H9 (cell line): ENCODE results near the gene NT5C2. TPM values are rescaled to one million over a fixed set of nuclear protein-coding genes. Genes with fewer than 3 reads are reported as not detected.
A peak's percentile ranks its signal among the peaks of the same experiment; 100 is the strongest.

Source experiments
- DNase-seq: peaks from one replicate; pipeline ENCODE4 v3.0.0-alpha.2; 2017
- H2AFZ ChIP-seq: one replicate; pipeline ENCODE4 v1.6.1; 2013; ENCODE audit warnings: mild to moderate bottlenecking, low read length, control low read depth, moderate library complexity
- H2AK5ac ChIP-seq: 2 replicates; pipeline ENCODE4 v1.6.1; 2013; ENCODE audit warnings: low read length, control low read depth, mixed read lengths; ENCODE audit not compliant: insufficient read length
- H2BK120ac ChIP-seq: one replicate; pipeline ENCODE4 v1.6.1; 2013; ENCODE audit warnings: low read depth, mild to moderate bottlenecking, low read length, control low read depth, inconsistent platforms; ENCODE audit not compliant: poor library complexity, severe bottlenecking
- H2BK12ac ChIP-seq: 2 replicates; pipeline ENCODE4 v1.6.1; 2013; ENCODE audit warnings: low read length, control low read depth, mixed read lengths, low read depth; ENCODE audit not compliant: insufficient read length
- H2BK15ac ChIP-seq: 2 replicates; pipeline ENCODE4 v1.6.1; 2013; ENCODE audit warnings: low read depth, low read length, control low read depth
- H2BK20ac ChIP-seq: one replicate; pipeline ENCODE4 v1.6.1; 2013; ENCODE audit warnings: low read depth, mild to moderate bottlenecking, low read length, control low read depth, inconsistent platforms; ENCODE audit not compliant: poor library complexity, severe bottlenecking
- H2BK5ac ChIP-seq: 2 replicates; pipeline ENCODE4 v1.6.1; 2013; ENCODE audit warnings: low read length, control low read depth, mixed read lengths; ENCODE audit not compliant: insufficient read length
- H3K14ac ChIP-seq: 2 replicates; pipeline ENCODE4 v1.6.1; 2013; ENCODE audit warnings: low read length, control low read depth; ENCODE audit not compliant: insufficient read depth
- H3K18ac ChIP-seq: 2 replicates; pipeline ENCODE4 v1.6.1; 2013; ENCODE audit warnings: low read depth, mild to moderate bottlenecking, mixed read lengths, low read length, control low read depth; ENCODE audit not compliant: insufficient read length
- H3K23ac ChIP-seq: 2 replicates; pipeline ENCODE4 v1.6.1; 2013; ENCODE audit warnings: low read length, control low read depth, mixed read lengths, low read depth; ENCODE audit not compliant: insufficient read length
- H3K23me2 ChIP-seq: 2 replicates; pipeline ENCODE4 v1.6.1; 2013; ENCODE audit warnings: low read depth, mild to moderate bottlenecking, mixed read lengths, low read length, control low read depth; ENCODE audit not compliant: insufficient read length, poor library complexity, severe bottlenecking
- H3K27ac ChIP-seq: 2 replicates; pipeline ENCODE4 v1.5.1; 2013; ENCODE audit warnings: low read length, control low read depth, mixed read lengths, low read depth; ENCODE audit not compliant: insufficient read length
- H3K27me3 ChIP-seq: 2 replicates; pipeline ENCODE4 v1.6.1; 2013; ENCODE audit warnings: low read length, control low read depth, inconsistent platforms; ENCODE audit not compliant: insufficient read depth
- H3K4ac ChIP-seq: 2 replicates; pipeline ENCODE4 v1.6.1; 2013; ENCODE audit warnings: low read depth, mild to moderate bottlenecking, control low read depth, inconsistent platforms, low read length, moderate library complexity
- H3K4me1 ChIP-seq: 2 replicates; pipeline ENCODE4 v1.6.1; 2013; ENCODE audit warnings: low read length, control low read depth, inconsistent platforms; ENCODE audit not compliant: insufficient read depth
- H3K4me2 ChIP-seq: 2 replicates; pipeline ENCODE4 v1.6.1; 2013; ENCODE audit warnings: low read length, control low read depth, mixed read lengths; ENCODE audit not compliant: insufficient read length, insufficient read depth
- H3K56ac ChIP-seq: 2 replicates; pipeline ENCODE4 v1.6.1; 2013; ENCODE audit warnings: low read depth, mild to moderate bottlenecking, mixed read lengths, low read length, control low read depth; ENCODE audit not compliant: insufficient read length
- H3K79me1 ChIP-seq: 2 replicates; pipeline ENCODE4 v1.6.1; 2013; ENCODE audit warnings: low read depth, mild to moderate bottlenecking, moderate library complexity, low read length, control low read depth, inconsistent platforms; ENCODE audit not compliant: insufficient read depth, poor library complexity, severe bottlenecking
- H3K79me2 ChIP-seq: 2 replicates; pipeline ENCODE4 v1.6.1; 2013; ENCODE audit warnings: low read length, control low read depth, inconsistent platforms; ENCODE audit not compliant: insufficient read depth
- H3K9ac ChIP-seq: 2 replicates; pipeline ENCODE4 v1.6.1; 2013; ENCODE audit warnings: low read length, control low read depth, mixed read lengths; ENCODE audit not compliant: insufficient read length; ENCODE audit errors: extremely low read depth
- H3K9me3 ChIP-seq: one replicate; pipeline ENCODE4 v1.6.1; 2013; ENCODE audit warnings: low read depth, low read length, inconsistent platforms; ENCODE audit not compliant: control insufficient read depth
- H3T11ph ChIP-seq: one replicate; pipeline ENCODE4 v1.6.1; 2013; ENCODE audit warnings: mild to moderate bottlenecking, low read length, control low read depth, inconsistent platforms
- H4K20me1 ChIP-seq: one replicate; pipeline ENCODE4 v1.6.1; 2013; ENCODE audit not compliant: control insufficient read depth, insufficient read length, insufficient read depth
- H4K5ac ChIP-seq: 2 replicates; pipeline ENCODE4 v1.6.1; 2013; ENCODE audit warnings: low read depth, mild to moderate bottlenecking, mixed read lengths, low read length, control low read depth; ENCODE audit not compliant: insufficient read length
- H4K8ac ChIP-seq: replicated peaks from 2 replicates; pipeline ENCODE4 v1.6.1; 2013; ENCODE audit warnings: low read length, control low read depth, mixed read lengths, low read depth; ENCODE audit not compliant: insufficient read length
- H4K91ac ChIP-seq: 2 replicates; pipeline ENCODE4 v1.6.1; 2013; ENCODE audit warnings: low read depth, mild to moderate bottlenecking, moderate library complexity, mixed read lengths, low read length, control low read depth; ENCODE audit not compliant: insufficient read length
- H3K27ac Mint-ChIP-seq, 3 experiments: 2 replicates in 2 of 3; 3 replicates in 1 of 3; pipeline ENCODE4 v1.8.0; 2020 to 2021; ENCODE audit warnings: mixed read lengths in 3 of 3, mild to moderate bottlenecking in 1 of 3, moderate library complexity in 1 of 3
- H3K27me3 Mint-ChIP-seq: 2 replicates; pipeline ENCODE4 v1.8.0; 2021; ENCODE audit warnings: low read depth, mild to moderate bottlenecking, moderate library complexity, mixed read lengths
- H3K36me3 Mint-ChIP-seq, 3 experiments: 2 replicates in 2 of 3; 3 replicates in 1 of 3; pipeline ENCODE4 v1.8.0; 2020 to 2021; ENCODE audit warnings: low read depth in 3 of 3, mixed read lengths in 3 of 3; ENCODE audit not compliant: insufficient read depth in 1 of 3
- H3K4me1 Mint-ChIP-seq, 2 experiments: 2 replicates each; pipeline ENCODE4 v1.8.0; 2020; ENCODE audit warnings: mixed read lengths in 2 of 2
- H3K4me3 Mint-ChIP-seq, 2 experiments: 2 replicates in 1 of 2; 3 replicates in 1 of 2; pipeline ENCODE4 v1.8.0; 2020 to 2021; ENCODE audit warnings: mild to moderate bottlenecking in 2 of 2, mixed read lengths in 2 of 2, moderate library complexity in 1 of 2
- H3K9me3 Mint-ChIP-seq, 2 experiments: 2 replicates in 1 of 2; 3 replicates in 1 of 2; pipeline ENCODE4 v1.8.0; 2020; ENCODE audit warnings: mild to moderate bottlenecking in 2 of 2, mixed read lengths in 2 of 2, moderate library complexity in 1 of 2
- CTCF ChIP-seq: fragments of 200-600 bp; sonication (generic); conservative IDR thresholded peaks from 3 replicates; pipeline ENCODE4 v1.8.0; 2021; ENCODE audit warnings: antibody characterized with exemption, mild to moderate bottlenecking
- WGBS: extraction: QIAGEN DNeasy Blood & Tissue Kit; methylation state at CpG from one replicate; pipeline ENCODE4 v1.1.7; 2013; ENCODE audit warnings: missing lambda C conversion rate, low lambda C conversion rate, mixed read lengths; ENCODE audit not compliant: insufficient read length; ENCODE audit errors: extremely low coverage; 5-methylcytosine and 5-hydroxymethylcytosine counted together
- total RNA-seq: library from RNA; stranded (reverse); gene quantifications from 2 replicates; pipeline ENCODE4 v1.2.1, GENCODE V29; 2021

NT5C2 gene
- total RNA-seq, 1 experiment from 2014 or later, result 69.6 TPM

DNA sequence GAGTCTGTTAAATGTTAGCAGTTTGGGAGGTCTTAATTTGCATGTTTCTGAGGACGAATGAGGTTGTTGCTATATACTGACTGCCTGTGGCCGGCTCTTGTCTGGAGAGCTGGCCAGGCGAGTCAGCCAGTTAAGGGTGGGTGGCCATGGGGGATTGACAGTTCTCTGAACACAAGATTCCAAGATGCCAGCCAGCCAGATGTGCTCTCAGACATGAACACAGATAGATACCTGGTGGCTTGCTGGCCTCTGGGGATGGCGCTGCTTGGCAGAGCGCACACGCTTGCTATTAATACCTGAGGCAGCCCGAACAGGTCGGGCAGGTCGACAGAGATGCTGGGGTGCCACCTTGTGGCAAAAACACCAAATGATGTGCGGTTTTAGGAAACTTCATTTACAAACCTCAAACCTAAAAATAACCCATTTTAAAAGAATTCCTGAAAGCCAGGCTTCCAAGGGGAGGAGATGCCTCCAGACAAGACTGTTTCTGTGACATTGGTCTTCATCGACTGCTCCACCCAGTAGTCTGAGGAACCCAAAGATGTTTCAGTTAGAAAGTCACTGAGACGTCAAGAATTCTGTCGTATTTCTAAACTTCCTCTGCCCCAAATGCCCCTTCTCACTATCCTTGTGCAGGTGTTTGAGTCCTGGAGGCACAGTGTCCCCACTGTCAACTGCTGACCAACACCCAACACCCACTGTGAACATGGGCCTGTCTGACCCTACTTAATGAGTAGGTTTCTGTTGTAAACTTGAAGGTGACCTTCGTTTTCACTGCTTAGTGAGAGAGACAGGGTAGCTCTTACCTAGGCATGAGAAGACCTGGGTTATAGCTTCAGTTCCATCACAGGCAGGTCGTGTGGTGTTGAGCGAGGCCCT is 123.4 kb downstream of the NT5C2 start:
- peak; percentile 69 for DNase-seq

More for the DNA sequence above, 123.4 kb downstream of the NT5C2 start:
- no CpG with 5 or more reads among the region's 16 CpGs for WGBS
- Histone ChIP-seq H3K27ac (no peak overlapping the region), H2BK5ac (no peak overlapping the region), H3K23ac (no peak overlapping the region), H3T11ph (no peak overlapping the region), H3K23me2 (no peaks in the 10 kb centered on the region), H3K27me3 (no peaks in the 10 kb centered on the region), H3K14ac (no peak overlapping the region), H3K18ac (no peak overlapping the region), H3K4ac (no peak overlapping the region), H3K4me1 (no peaks in the 10 kb centered on the region), H2BK15ac (no peak overlapping the region), H2BK12ac (no peak overlapping the region), H3K9ac (no peak overlapping the region), H2BK20ac (no peak overlapping the region), H3K56ac (no peak overlapping the region), H3K9me3 (no peaks in the 10 kb centered on the region), H4K8ac (no peak overlapping the region), H3K79me1 (no peaks in the 10 kb centered on the region), H3K4me2 (no peak overlapping the region), H4K20me1 (no peaks in the 10 kb centered on the region), H2AK5ac (no peak overlapping the region), H2BK120ac (no peak overlapping the region), H3K79me2 (no peaks in the 10 kb centered on the region), H4K5ac (no peak overlapping the region), H2AFZ (no peak overlapping the region), H4K91ac (no peak overlapping the region)
- H3K27me3 Mint-ChIP-seq, result no peaks in the 10 kb centered on the region
- H3K36me3 Mint-ChIP-seq, result peaks cover 0 to 3% (median 0%) of the 10 kb centered on the region in 3 experiments; a peak in 2 of 7 replicates
- TF ChIP-seq CTCF, result peak; percentile 88
- H3K27ac Mint-ChIP-seq, result peak overlapping the region in 2 of 3 experiments; percentile 22 to 67; a peak in 1 of 7 replicates
- H3K4me1 Mint-ChIP-seq, result peaks cover 4% of the 10 kb centered on the region in 2 experiments; a peak in 2 of 4 replicates
- no peaks in the 10 kb centered on the region for H3K9me3 Mint-ChIP-seq
- H3K4me3 Mint-ChIP-seq, result no peak overlapping the region
